ENCODE results near the gene NPAS1. TPM values are rescaled to one million over a fixed set of nuclear protein-coding genes. Genes with fewer than 3 reads are reported as not detected.

Gene NPAS1
- total RNA-seq, 1 experiment from 2014 or later, result 0.37 TPM

DNA sequence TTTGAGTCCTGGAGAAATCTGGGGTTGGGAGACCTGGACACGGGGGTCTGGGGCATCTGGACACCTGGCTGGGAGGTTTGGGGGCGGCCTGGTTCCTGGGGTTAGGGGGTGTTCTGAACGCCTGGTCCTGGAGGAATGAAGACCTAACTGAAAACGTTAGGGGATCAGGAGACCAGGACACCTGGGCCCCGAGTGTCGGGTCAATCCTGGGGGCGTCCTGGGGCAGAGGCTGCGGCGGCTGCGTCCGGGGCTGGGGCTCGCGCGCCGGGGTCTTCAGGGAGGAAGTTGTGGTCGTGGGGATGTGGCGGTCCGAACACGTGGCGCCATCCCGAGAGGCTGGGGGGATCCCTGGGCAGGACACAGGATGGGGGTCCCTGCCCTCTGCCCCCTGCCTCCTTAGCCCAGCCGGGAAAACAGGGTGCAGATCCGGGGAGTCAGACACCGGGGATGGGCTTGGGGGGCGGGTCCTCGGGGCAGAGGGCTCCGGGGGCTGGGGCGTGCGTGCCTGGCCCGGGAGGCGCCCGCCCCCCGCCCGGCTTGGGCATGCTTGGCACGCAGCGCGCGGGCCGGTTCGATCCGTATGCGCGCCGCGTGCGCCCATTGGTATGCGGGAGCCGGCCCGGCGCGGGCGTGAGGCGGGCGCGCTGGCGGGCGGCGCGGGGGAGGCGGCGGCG, 632 bp downstream of the NPAS1 start:
- DNase-seq (ENCODE audit: low read depth), result no peak

DNA sequence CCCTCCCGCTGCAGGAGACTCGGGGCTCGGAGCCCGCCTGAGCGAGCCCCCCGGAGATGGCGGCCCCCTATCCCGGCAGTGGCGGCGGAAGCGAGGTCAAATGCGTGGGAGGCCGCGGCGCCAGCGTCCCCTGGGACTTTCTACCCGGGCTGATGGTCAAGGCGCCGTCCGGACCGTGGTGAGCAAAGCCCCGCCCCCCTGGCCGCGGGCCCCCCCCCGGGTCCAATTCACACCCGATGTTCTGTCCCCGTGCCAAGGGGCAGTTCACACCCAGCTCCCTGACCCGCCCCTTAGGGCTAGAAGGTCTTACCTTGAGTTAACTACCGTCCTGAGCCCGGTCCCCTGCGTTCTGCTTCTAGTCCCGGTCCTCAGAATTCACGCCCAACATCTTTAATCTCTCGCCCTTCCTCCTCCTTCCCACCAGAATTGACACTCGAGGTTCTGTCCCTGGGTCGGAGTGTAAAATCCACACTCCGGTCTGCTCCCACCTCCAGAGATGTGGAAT, 1.4 kb downstream of the NPAS1 start:
- DNase-seq (ENCODE audit: low read depth), result peak; percentile 28

DNA sequence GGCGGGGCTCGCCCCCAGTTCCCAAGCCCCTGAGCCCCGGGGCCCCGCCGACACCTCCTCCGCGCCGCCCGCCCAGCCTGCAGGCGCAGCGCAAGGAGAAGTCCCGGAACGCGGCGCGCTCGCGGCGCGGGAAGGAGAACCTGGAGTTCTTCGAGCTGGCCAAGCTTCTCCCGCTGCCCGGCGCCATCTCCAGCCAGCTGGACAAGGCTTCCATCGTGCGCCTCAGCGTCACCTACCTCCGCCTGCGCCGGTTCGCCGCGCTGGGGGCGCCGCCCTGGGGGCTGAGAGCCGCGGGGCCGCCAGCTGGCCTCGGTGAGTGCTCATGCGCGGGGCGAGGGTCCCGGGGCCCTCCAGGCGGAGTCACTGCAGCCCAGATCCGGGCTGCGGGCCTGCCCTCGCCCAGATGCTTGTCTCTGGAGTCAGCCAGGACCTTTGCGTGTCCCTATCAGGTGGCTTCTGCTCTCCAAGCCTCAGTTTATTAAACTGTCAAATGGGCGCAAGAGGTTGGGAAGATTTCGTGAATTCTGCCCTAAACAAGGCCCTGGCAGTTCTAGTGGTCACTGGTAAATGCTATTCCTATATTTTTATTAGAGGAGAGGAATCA, 2.0 kb downstream of the NPAS1 start:
- peak; percentile 25 for DNase-seq (ENCODE audit: low read depth)

DNA sequence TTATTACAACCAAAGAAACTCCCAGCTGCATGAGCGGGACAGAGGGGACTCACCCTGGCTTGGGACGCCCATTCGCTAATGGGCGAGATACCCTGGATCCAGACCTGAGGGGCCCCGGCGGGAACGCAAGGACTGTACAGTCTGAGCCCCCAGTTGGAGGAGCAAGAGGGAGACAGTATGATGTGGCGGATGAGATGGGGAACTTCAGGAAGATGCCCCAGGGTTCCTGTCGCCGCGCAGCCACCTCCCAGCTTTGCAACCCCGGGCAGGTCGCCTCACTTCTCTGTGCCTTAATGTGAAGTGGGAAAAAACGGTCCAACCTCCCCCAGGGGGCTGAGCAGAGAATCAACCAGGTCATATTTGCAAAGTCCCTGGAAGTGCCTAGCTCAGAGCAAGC, 2.5 kb downstream of the NPAS1 start:
- DNase-seq (ENCODE audit: low read depth), result no peak

DNA sequence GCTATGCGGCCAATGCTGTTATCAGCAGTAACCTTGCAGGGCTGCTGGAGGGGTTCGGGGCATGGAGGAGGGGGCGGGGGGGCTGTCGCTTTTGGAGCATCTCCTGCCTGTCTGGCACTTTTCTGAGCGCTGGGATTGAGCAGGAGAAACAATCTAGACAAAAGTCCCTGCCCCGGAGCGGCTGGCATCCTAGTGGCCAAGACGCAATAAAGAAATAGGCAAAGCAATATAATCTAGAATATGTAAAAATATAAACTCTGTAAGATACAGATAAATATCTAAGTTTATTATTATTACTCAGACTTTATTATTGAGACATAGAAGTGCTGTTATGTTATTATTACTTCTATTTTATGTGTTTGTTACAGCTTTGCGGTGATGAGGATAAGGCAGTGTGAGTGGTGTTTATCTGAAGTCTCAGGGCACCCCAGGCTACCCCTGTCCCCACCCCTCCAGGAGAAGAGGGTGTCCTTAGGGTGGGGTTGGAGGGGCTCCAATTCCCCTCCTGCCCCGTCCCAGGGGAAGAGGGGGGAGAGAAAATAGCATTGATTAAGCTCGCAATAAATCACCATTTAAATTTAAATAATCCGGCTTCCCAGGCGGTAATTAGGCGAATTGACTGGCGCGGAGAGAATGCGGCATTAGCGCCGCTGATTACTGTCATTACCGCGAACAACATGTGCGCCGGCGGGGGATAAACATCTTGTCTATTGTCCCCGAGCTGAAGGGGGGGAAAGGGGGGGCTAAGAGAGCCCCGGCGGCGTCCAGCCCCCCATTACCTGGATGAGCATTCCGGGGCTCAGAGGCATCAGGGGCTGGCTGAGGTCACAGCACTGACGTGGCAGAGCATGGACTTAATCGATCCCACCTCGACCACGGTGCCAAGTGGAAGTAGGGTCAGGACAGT, 3.2 kb downstream of the NPAS1 start:
- DNase-seq (ENCODE audit: low read depth), result no peak

DNA sequence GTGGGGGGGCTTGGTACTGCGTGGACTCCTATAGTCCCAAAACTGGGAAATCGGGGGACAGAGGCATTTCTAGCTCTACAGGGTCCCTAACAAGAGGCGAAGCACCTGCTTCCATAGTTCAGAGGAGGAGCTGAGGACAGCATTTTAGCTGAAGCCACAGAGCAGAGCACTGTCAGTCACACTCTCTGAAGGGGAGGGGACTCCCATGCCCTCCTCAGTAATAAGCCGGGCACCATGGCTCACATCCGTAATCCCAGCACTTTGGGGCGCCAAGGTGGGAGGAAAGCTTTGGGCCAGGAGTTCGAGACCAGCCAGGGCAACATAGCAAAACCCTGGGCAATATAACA, 3.8 kb downstream of the NPAS1 start:
- no peak for DNase-seq (ENCODE audit: low read depth)

DNA sequence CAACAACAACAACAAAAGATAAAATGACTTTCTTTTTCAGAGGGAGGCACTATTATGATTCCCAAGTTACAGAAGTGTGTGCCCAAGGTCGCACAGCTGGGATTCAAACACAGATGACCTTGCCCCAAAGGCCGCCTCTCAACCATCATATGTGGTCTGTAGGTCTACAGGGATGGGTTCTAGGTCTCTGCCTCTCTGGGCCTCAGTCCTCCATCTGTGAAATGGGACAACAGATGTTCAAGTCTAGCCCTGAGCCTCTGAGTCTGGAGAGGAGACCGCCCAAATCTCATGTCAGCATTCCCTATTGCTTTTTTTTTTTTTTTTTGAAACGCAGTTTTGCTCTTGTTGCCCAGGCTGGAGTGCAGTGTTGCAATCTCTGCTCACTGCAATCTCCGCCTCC, 4.9 kb downstream of the NPAS1 start:
- DNase-seq (ENCODE audit: low read depth), result no peak

DNA sequence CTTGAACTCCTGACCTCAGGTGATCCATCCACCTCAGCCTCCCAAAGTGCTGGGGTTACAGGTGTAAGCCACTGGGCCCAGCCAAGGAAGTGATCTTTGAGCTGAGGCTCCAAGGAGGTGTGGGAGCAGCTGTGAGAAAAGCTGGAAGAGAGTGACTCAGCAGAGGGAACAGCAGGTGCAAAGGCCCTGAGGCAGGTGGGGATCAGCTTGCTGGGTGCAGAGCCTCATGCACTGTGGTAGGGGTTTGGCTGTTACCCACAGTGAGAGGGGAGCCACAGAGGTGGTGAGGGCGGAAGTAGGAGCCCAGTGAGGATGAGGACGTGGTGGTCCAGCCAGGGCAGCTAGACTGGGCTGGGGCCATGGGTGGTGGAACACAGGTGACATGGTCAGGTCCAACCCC, 6.5 kb downstream of the NPAS1 start:
- DNase-seq (ENCODE audit: low read depth), result no peak

DNA sequence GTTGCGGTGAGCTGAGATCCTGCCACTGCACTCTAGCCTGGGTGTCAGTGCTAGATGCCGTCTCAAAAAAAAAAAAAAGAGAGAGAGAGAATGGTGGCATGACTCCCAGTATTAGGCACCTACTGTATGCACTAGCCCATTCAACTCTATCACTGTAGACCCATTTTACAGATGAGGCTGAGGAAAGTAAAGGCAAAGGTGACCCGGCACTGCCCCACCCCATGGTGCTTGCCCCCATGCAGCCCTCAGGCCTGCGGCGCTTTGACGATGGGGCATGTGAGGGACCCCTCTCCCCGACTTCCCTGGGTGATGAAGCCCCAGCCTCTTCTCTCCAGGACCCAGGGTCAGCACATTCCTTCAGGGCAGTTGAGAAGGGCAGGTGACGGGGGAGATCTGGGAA, 7.3 kb downstream of the NPAS1 start:
- DNase-seq (ENCODE audit: low read depth), result no peak

DNA sequence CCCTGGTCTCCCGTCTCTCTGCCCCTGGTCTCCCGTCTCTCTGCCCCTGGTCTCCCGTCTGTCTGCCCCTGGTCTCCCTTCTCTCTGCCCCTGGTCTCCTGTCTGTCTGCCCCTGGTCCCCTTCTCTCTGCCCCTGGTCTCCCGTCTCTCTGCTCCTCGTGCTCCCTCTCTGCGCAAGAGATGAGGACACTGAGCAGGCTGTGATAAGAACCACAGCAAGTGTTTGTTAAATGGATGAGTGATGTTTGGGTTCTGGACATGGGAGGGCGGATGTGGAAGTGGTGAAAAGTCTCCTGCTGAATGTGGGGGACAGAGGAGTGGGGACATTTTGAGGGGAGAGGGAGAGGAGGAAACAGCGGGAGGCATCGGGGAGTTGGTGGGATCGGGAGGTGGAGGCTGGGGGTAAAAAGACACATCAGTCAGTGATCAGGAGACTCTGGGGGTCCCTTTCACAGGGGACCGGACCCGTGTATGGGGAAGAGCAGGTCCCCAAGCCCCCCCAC, 8.0 kb downstream of the NPAS1 start:
- no peak for DNase-seq (ENCODE audit: low read depth)

DNA sequence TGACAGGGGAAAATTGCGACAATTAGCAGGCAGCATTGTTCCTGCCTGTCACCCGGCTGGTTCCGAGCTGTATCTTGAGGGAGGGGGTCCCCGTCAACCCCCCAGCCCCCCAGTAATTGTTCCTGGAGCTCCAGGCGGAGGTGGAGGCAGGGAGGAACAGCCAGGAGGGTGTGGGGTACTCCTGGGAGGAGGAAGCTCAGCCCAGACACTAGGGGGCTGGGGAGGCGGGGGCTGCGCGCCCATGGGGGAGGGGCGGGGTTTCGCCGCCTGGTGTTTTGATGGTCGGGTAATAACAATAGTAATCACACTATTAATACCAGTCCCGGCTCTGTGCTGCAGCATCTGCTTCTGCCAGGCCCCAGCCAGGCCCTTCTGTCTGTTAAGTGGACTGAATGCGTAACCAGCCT, 8.6 kb downstream of the NPAS1 start:
- no peak for DNase-seq (ENCODE audit: low read depth)

DNA sequence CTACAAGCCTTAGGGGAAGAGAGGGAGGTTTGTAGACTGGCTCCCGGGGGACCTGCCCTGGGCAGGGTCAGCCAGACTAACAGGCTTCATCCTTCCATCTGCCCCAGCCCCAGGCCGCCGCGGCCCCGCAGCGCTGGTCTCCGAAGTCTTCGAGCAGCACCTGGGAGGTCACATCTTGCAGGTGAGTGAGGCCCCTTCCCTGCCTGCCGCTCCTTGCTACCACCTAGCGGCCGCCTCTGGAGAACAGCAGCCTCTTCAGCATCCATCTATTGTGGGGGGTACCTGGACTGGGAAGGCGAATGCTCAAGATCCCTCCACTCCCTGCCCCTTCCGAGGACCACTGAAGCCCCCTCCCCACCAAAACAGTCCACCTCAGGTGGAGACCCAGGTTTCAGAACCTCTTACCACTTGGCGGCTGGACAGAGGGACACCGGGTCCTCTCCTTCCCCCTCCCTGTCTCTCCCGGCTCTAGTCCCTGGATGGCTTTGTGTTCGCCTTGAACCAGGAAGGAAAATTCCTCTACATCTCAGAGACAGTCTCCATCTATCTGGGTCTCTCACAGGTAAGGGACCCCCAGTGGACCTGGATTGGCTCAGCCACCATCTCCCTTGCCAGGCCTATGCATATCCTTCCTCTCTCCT, 12.7 kb downstream of the NPAS1 start:
- peak; percentile 42 for DNase-seq (ENCODE audit: low read depth)

DNA sequence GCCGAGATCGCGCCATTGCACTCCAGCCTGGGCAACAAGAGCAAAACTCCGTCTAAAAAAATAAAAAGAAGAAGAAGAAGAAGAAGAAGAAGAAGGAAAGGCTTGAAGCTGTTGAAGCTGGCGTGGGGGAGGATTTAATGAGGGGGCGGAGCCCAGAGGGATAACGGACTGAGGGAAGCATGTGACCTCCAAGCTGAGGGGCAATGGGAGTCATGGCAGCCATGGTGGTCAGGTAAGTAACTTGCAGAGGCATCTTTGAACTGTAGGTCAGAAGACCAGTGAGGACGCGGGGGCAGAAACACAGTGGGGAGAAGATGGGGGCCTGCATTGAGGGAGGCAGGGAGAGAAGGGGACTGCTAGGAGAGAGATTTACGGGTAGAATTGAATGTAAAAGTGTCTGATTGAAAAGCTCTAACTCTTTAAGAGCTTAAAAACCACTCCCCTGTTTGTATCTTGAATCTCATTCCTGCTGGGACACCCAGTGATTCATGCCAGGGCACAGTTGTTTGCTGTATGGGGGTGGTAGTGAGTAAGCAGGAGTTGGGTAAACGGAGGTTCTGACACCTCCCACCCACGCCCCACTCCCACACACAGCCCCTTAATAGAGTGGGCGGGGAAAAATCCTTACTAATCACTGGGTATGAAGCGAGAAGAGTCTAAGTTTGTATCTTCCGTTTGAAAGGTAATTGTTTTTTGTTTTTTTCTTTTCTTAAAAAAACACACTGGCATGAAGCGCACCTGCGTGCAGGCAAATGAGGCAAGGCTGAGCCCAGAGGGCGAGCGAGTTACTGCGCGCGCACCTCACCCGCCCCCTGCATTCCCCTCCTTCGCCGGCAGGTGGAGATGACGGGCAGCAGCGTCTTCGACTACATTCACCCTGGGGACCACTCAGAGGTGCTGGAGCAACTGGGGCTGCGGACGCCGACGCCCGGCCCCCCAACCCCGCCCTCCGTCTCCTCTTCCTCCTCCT, 15.8 kb downstream of the NPAS1 start:
- peak; percentile 82 for DNase-seq (ENCODE audit: low read depth)

DNA sequence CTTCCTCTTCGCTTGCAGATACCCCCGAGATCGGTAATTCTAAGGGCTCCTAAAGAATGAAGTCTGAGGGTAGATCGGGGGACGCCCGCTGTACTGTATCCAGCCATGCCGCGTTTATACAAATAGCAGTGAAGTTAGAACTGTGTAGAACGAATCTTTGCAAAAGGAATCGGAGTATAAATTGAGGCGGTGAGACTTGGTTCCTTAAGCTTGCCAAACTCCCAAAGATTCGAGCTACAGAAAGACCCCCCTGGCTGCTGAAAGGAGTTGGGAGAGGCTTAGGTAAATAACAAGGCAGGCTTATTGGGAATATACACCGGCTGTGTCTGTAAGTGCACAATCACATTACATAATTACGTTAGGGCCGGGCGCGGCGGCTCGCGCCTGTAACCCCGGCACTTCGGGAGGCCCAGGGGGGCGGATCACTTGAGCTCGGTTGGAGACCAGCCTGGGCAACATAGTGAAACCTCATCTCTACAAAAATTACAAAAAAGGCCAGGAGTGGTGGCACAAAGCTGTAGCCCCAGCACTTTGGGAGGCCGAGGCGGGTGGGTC, 16.5 kb downstream of the NPAS1 start:
- no peak for DNase-seq (ENCODE audit: low read depth)

DNA sequence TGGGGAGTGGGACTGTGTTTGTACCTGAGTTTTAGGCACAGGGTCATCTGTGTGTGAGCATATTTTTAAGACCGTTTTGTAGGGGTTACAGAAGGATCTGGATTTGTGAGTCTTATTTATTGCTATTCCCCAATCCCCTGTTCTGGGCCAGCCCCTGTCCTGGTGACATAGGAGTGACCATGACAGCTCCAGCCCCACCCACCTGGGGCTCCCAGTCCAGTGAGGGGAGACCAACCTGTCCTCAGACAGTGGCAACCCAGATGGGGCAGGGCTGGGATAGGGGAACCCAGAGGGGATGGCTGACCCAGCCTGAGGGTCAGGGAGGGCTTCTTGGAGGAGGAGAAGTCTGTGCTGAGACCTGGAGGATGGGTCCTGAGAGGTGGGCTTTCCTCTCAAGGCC, 18.1 kb downstream of the NPAS1 start:
- no peak for DNase-seq (ENCODE audit: low read depth)

DNA sequence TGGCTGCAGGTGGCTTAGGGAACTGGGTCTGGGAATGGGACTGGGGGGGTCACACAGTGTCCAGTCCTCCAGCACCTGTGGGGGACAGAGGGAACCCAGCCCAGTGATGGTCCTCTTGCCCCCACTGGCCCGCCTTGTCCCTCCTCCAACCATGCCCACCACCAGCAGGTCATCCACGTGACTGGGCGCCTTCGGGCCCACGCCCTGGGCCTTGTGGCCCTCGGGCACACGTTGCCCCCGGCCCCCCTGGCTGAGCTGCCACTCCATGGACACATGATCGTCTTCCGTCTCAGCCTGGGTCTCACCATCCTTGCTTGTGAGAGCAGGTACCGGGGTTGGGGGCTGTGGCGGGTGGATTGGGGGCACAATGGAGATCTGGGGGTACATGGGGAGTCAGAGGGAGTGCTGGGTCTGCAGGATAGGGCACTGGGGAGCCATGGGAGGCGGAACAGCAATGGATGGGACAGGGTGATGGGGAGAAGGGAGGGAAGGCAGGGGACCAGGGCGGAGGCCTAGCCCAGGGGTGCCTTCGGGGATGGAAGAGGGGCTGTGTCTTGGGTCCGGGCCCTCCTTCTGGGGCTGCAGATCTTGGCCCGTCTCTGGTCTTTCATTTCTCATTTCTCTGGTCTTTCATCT, 19.7 kb downstream of the NPAS1 start:
- DNase-seq (ENCODE audit: low read depth), result no peak

DNA sequence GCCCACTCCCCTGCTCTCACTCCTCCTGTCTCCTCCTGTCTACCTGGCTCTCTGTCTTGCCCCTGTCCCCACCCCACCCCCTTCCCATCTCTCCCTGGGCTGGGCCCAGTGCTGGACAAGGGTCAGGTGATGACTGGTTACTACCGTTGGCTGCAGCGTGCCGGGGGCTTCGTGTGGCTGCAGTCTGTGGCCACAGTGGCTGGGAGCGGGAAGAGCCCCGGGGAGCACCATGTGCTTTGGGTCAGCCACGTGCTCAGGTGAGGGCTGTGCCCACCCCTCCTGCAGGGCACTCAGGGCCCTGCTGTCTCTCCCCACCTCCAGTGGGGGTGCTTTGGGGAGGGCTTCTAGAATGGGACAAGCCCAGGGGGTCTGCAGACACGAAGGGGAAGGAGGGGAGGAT, 21.2 kb downstream of the NPAS1 start:
- no peak for DNase-seq (ENCODE audit: low read depth)

DNA sequence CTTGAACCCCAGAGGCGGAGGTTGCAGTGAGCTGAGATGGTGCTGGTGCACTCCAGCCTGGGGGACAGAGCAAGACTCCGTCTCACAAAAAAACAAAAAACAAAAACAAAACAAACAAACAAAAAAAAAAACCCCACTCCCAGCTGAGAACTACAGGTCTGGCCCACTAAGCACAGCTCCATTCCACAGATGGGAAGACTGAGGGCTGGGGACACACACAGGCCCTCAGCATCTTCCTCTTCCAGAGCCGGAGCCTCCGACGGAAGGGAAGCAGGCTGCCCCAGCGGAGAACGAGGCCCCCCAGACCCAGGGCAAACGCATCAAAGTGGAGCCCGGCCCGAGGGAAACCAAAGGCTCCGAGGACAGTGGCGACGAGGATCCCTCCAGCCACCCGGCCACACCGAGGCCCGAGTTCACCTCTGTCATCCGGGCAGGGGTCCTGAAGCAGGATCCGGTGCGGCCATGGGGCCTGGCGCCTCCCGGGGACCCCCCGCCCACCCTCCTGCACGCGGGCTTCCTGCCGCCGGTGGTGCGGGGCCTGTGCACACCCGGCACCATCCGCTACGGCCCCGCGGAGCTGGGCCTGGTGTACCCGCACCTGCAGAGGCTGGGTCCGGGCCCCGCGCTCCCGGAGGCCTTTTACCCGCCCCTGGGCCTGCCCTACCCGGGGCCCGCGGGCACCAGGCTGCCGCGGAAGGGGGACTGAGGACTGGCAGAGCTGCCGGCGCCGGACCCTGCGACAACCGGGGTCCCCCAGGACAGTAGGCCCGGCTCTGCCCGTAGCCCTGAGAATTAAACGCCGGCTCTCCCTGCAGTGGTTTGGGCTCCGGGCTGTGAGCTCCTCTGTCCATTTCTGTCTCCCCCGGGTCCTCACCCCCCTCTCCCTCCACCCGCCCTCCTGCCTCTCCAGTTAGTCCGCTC, 25.6 kb downstream of the NPAS1 start:
- no peak for DNase-seq (ENCODE audit: low read depth)

DNA sequence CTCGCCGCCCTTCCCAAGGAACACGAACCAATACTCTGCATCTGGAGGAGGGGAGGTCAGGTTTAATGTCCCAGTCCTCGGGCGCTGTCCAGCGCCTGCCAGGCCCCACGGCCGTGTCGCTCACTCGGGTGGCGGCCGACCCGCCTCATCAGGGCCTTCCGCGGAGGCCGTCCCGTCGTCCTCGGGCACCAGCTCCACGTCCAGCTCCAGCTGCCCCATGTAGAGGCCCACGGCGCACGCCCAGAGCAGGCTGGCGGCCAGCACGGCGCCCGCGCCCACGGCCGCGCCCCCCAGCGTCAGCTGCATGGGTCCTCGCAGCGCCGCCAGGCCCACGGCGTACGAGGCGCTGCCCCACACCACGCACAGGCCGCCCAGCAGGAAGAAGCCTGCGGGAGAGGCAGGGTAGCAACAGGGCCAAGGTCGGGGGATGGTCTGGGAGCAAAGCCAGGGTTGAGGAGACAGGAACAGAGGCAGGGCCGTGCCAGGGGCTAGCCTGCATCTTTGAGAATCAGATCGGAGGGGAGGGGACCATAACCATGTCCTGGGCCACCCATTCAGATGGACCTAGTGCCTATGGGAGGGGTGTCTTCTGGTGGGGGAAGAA, 26.3 kb downstream of the NPAS1 start:
- no peak for DNase-seq (ENCODE audit: low read depth)

All from M059J (cell line).